Ishikawa (cell line): ENCODE data around the gene MGME1.

Source experiments
- EP300 ChIP-seq: IDR thresholded peaks from 2 replicates; pipeline ENCODE4 v1.6.1; 2012; ENCODE audit warnings: borderline replicate concordance
- NFIC ChIP-seq: IDR thresholded peaks from 2 replicates; pipeline ENCODE4 v1.6.1; 2012
- RAD21 ChIP-seq: IDR thresholded peaks from 2 replicates; pipeline ENCODE4 v1.6.1; 2012; ENCODE audit warnings: low read depth
- YY1 ChIP-seq: IDR thresholded peaks from 2 replicates; pipeline ENCODE4 v1.6.1; 2012; ENCODE audit warnings: low read depth
- ZBTB7A ChIP-seq: IDR thresholded peaks from 2 replicates; pipeline ENCODE4 v1.6.1; 2012; ENCODE audit warnings: low read depth
- TF ChIP-seq, protein P1 (sequence below): IDR thresholded peaks from 2 replicates; pipeline ENCODE4 v1.6.1; 2012; ENCODE audit warnings: low read depth, mild to moderate bottlenecking
- TF ChIP-seq, protein P2 (sequence below): IDR thresholded peaks from 2 replicates; pipeline ENCODE4 v1.6.1; 2012

The MGME1 gene

DNA sequence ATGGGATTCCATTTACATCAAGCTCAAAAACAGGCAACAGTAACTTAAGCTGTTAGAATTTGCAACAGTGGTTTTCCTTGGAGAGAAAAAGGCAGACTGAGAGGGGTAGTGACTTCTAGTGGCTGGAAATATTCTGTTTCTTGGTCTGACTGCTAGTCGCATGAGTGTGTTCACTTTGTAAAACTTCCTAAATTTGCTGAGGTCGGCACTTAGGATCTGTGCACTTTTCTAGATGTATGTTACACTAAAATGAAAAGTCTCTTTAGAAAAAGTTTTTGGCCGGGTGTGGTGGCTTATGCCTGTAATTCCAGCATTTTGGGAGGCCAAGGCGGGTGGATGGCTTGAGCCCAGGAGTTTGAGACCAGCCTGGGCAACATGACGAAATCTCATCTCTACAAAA lies 70.2 kb downstream of the MGME1 start:
- TF ChIP-seq ZBTB7A (no peak), RAD21 (no peak), NFIC (no peak), YY1 (no peak), EP300 (no peak)
- TF ChIP-seq, protein P1, sequence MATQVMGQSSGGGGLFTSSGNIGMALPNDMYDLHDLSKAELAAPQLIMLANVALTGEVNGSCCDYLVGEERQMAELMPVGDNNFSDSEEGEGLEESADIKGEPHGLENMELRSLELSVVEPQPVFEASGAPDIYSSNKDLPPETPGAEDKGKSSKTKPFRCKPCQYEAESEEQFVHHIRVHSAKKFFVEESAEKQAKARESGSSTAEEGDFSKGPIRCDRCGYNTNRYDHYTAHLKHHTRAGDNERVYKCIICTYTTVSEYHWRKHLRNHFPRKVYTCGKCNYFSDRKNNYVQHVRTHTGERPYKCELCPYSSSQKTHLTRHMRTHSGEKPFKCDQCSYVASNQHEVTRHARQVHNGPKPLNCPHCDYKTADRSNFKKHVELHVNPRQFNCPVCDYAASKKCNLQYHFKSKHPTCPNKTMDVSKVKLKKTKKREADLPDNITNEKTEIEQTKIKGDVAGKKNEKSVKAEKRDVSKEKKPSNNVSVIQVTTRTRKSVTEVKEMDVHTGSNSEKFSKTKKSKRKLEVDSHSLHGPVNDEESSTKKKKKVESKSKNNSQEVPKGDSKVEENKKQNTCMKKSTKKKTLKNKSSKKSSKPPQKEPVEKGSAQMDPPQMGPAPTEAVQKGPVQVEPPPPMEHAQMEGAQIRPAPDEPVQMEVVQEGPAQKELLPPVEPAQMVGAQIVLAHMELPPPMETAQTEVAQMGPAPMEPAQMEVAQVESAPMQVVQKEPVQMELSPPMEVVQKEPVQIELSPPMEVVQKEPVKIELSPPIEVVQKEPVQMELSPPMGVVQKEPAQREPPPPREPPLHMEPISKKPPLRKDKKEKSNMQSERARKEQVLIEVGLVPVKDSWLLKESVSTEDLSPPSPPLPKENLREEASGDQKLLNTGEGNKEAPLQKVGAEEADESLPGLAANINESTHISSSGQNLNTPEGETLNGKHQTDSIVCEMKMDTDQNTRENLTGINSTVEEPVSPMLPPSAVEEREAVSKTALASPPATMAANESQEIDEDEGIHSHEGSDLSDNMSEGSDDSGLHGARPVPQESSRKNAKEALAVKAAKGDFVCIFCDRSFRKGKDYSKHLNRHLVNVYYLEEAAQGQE: no peak
- TF ChIP-seq, protein P2, sequence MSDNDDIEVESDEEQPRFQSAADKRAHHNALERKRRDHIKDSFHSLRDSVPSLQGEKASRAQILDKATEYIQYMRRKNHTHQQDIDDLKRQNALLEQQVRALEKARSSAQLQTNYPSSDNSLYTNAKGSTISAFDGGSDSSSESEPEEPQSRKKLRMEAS: no peak
